WI38 (cell line): ENCODE measurements around the gene DISC1.

Experiments used
- H3K4me3 ChIP-seq: 2 replicates; pipeline ENCODE4 v1.5.1; 2011; ENCODE audit warnings: low read depth, mild to moderate bottlenecking, control low read depth, low read length
- TF ChIP-seq, protein P1 (sequence below): IDR thresholded peaks from 2 replicates; pipeline ENCODE4 v1.5.1; 2012; ENCODE audit warnings: low read depth, mild to moderate bottlenecking, control low read depth, low read length

DISC1 gene

DNA sequence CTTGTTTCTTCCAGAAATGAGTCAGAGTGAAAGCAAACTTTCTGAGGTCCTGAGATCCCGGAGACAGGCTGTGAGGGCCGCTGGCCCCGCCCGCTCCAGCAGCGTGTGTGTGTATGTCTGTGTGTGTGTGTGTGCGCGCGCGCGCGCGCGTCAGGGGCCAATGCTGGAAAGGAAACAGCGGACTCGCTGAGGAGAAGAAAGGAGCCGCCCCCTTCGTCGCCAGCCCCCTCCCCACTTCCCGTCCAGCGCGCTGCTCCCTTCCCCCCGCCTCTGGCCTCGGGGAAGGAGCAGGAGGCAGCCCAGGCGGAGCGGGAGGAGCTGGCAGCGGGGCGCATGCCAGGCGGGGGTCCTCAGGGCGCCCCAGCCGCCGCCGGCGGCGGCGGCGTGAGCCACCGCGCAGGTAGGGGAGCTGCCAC, at the start of gene DISC1:
Gene DISC1 (plus strand): TSS at position 256 of the 416 bp plus-strand sequence. CDS start 78 bp downstream, at position 334.
- H3K4me3 ChIP-seq = peak within 1 kb of the TSS; percentile 88
- TF ChIP-seq, protein P1, sequence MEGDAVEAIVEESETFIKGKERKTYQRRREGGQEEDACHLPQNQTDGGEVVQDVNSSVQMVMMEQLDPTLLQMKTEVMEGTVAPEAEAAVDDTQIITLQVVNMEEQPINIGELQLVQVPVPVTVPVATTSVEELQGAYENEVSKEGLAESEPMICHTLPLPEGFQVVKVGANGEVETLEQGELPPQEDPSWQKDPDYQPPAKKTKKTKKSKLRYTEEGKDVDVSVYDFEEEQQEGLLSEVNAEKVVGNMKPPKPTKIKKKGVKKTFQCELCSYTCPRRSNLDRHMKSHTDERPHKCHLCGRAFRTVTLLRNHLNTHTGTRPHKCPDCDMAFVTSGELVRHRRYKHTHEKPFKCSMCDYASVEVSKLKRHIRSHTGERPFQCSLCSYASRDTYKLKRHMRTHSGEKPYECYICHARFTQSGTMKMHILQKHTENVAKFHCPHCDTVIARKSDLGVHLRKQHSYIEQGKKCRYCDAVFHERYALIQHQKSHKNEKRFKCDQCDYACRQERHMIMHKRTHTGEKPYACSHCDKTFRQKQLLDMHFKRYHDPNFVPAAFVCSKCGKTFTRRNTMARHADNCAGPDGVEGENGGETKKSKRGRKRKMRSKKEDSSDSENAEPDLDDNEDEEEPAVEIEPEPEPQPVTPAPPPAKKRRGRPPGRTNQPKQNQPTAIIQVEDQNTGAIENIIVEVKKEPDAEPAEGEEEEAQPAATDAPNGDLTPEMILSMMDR = no peak

DNA sequence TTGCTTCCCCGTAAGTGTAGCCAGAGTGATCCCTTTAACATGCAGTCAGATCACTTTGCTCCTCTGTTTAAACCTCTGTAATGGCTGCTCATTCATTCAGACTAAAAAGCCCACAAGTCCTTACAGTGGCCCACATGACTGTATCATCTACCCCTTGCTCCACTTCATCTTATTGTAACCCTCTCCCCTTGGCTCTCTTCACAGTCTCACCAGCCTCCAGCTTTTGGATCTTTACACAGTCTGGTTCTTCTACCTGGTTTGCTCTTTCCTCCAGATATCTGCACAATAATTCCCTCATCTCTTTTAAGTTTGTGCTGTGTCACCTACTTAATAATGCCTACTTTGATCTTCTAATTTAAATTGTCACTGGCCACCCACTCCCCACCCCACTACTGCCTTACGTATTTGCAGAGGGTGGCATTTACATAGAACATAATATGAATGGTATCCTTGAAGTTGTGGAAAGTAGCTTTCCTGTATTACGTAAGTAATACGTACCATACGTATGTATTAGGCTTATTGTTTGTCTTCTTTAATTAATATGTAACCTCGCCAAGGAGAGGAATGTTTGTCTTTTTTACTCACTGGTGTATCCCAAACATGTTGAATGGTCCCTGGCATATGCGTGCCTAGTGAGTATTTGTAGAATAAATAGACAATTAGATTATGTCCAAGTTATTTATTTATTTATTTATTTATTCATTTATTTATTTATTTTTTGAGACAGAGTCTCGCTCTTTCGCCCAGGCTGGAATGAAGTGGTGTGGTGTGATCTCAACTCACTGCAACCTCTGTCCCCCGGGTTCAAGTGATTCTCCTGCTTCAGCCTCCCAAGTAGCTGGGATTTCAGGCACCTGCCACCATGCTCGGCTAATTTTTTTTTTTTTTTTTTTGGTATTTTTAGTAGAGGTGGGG, 49.5 kb upstream of the DISC1 start:
- TF ChIP-seq, protein P1 = no peak
- no peak overlapping the region for H3K4me3 ChIP-seq

DNA sequence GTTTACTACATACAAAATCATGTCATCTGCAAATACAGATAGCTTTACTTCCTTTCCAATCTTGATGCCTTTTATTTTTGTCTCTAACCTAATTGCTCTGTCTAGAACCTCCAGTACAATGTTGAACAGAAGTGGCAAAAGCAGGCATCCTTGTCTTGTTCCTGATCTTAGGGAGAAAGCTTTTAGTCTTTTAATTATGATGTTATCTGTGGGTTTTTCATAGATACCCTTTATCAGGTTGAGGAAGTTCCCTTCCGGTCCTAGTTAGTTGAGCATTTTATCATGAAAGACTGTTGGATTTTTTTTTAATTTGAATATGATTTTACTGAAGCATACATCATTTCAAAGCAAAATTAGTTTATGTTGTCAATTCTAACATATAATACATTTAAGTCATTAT, 45.7 kb upstream of the DISC1 start:
- no peak overlapping the region for H3K4me3 ChIP-seq
- TF ChIP-seq, protein P1 = no peak

DNA sequence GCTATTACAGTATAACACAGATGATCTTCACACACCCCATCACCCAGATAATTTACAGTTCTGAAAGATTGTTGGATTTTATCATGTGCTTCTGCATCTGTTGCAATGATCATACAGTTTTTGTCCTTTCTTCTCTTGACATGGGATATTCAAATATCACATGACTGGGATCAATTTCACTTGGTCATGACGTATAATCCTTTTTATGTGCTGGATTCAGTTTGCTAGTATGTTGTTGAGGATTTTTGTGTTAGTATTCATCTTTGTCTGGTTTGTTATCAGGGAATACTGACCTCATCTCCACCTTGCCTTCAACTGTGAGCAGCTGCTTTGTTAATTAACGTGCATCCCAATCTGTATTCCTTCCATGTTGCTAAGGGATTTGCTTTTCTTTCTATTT, 44.7 kb upstream of the DISC1 start:
- TF ChIP-seq, protein P1 = no peak
- no peak overlapping the region for H3K4me3 ChIP-seq

DNA sequence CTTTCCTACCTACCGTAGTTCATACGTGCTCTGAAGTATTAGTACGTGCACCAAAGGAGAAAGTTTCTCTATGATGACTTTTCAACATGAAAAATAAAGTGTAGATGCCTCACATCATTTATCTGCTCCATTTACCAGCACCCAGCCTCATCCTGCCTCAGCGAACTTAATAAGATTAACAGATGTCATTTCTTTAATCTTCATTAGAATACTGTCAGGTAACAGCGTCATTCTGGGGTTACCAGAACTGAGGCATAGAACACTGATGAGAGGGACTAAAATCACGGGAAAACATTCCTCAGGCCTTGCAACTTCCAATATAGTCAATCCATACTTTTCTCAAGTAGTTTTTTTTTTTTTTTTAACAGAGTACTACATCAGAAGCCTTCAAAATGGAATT, 43.2 kb upstream of the DISC1 start:
- no peak overlapping the region for H3K4me3 ChIP-seq
- TF ChIP-seq, protein P1 = no peak

DNA sequence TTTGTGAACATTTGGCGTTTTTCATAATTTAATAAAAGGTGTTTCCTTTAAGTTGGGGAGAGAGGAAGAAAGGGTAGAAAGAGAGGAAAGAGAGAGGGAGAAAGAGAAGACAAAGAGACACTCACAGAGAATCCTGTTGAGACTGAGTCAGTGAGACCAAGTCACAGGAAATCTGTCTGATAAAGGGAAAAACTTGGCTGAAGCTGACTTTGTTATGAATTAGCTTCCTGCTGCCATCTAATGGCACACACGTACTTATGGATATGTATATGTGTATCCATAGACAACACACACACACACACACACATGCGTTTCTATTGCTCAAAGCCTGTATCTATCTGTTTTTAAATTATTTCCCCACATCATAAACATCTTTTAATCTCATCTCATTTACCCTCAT, 42.5 kb upstream of the DISC1 start:
- no peak overlapping the region for H3K4me3 ChIP-seq
- TF ChIP-seq, protein P1 = no peak

DNA sequence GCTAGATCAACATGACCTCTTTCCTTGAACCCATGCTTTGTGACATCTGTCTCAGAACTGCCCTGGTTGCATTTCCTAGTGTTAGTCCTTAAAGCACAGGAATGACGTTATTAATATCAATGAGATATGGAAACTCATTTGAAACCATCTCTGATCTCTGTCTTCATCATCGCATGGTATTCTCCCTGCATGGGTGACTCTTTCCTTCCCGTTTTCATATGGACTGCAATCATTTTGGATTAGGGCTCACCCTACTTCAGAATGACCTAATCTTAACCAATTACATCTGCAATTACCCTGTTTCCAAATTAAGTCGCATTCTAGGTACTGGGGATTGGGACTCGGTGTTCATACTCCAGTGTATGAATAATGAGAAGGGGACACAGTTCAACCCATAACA, 41.7 kb upstream of the DISC1 start:
- TF ChIP-seq, protein P1 = no peak
- no peak overlapping the region for H3K4me3 ChIP-seq
